Left ventricle myocardium superior (tissue), 1 donor: ENCODE results near the gene CRABP1. TPM values are rescaled to one million over a fixed set of nuclear protein-coding genes. Genes with fewer than 3 reads are reported as not detected.
A peak's percentile ranks its signal among the peaks of the same experiment; 100 is the strongest.

ENCODE experiments used
- ATAC-seq: fragments of 200-7000 bp; cut with Tn5 transposase; one replicate; pipeline ENCODE4 v1.9.1; 2020; ENCODE audit warnings: mild to moderate bottlenecking, moderate library complexity
- DNase-seq: peaks from one replicate; pipeline ENCODE4 v3.0.0-alpha.2; 2020
- intact Hi-C: fragments of 100-400 bp; cut with micrococcal nuclease; formaldehyde crosslinking; loops from one replicate; pipeline ENCODE4 v1.11.0; 2022
- total RNA-seq: library from RNA; stranded (reverse); fragmentation: NEBNext Ultra II Directional; extraction: Animal tissue kit (Norgen Biotek cat#: 25700); gene quantifications from one replicate; pipeline ENCODE4 v1.2.1, GENCODE V29; 2021
- donor health status: DM: no; HTN: yes; CAD: no; lungs with severe emphysema.

Gene CRABP1
- total RNA-seq, 1 donor from 2014 or later: not detected

DNA sequence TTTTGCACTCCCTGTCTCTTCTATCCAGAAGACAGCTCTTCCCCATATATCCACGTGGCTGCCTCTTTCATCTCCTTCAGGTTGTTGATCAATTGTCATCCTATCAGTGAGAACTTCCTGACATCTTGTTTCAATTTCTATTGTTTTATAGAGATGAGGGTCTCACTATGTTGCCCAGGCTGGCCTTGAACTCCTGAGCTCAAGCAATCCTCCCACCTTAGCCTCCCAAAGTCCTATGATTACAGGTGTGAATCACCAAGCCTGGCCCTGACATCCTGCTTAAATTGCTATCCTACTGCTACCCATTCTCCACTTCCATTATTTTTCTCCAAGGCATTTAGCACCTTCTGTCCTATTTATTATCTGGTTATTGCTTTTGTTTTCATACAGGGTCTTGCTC lies 53.0 kb downstream of the CRABP1 start:
- intact Hi-C loops: no loop called here
- ATAC-seq: no peak
- no peak for DNase-seq

DNA sequence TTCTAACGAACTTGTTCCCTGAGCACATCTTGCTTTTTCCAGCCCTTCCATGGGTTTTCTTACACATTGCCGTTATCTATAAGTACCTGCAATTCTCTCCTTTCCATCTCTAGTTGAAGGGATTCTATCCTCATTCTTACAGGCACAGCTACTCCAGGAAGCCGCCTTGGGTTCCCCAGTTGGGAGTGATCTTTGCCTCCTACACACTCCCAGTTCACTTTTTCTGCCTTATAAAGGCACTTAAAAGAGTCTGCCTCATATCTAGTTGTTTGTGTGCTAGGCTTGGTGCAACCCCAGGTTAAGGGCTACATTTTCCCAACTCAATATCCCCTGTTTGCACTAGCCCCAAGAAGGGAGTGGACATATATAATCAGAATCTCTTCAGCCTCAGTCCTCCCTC lies 53.9 kb downstream of the CRABP1 start:
- no peak for DNase-seq
- intact Hi-C loops: no loop called here
- no peak for ATAC-seq

DNA sequence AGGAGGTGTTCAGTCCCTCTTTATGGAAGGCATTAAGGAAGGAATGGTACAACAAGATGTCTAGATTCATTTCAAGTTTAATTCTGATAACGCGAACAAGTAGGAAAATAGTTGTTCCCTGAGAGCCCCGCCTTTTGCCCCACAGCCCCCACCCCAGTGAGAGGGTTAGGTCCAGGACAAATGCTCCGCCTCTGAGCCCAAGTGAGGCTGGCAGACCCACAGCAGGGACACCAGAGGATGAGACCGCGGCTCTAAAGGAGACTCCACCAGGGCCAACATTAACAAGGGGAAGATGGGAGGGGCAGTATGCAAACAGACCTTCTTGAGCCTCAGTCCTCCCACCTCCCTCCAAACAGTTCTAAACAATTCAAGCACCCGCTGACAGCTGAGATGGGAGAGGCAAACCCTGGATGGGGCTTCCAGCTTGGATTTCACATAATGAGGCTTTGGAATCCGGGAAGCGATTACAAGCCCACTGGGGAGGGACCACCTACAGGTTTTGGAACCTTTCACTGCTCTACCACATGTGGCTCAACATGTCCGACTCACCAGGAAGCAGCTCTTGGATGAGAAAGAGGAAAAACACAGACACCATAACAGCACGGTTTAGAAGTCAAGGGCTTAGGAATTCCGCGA lies 54.9 kb downstream of the CRABP1 start:
- intact Hi-C loops: no loop called here
- ATAC-seq: no peak
- no peak for DNase-seq

DNA sequence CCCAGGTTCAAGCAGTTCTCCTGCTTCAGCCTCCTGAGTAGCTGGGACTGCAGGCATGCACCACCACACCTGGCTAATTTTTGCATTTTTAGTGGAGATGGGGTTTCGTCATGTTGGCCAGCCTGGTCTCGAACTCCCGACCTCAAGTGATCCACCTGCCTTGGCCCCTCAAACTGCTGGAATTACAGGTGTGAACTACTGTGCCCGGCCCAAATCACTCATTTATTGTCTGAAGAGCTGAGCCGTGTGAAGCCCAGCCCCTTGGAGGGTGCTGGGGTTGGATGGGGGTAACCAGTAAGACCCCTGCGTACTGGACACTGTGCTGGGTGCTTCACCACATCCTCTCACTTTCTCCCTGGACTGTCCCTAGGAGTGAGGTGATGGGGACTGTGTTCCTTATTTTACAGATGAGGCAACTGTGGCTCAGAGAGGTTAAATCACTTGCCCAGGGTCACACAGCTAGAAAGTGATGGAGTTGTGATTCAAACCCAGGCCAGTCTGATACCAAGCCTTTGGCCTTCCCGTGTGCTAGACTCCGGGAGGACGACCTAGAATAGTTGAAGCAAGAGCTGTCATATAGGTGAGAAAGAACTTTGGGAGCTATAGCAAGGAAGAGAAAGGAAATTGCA lies 56.1 kb downstream of the CRABP1 start:
- ATAC-seq: no peak
- intact Hi-C loops: no loop called here

DNA sequence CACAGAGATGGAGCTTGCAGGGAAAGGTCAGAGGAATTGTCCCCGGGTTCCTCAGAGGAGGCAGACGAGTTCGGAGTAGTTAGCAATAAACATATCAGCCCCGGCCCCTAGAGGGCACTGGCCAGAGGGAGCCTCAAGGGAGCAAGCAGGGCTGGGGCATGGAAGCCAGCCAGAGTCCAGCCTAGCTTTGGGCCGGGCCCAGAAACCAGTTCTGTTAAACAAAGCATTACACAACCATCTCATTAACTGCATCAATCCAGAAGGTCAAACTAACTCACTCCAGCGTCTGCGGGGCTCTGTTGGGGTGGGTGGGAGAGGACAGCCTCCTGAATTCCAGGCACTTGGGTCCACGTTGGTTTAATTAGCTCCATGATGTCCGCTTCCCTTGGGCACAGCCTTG lies 56.8 kb downstream of the CRABP1 start:
- peak; percentile 67 for ATAC-seq
- intact Hi-C loops: no loop called here
- DNase-seq: peak; percentile 47

More for the DNA sequence above, 56.1 kb downstream of the CRABP1 start:
- DNase-seq: no peak

DNA sequence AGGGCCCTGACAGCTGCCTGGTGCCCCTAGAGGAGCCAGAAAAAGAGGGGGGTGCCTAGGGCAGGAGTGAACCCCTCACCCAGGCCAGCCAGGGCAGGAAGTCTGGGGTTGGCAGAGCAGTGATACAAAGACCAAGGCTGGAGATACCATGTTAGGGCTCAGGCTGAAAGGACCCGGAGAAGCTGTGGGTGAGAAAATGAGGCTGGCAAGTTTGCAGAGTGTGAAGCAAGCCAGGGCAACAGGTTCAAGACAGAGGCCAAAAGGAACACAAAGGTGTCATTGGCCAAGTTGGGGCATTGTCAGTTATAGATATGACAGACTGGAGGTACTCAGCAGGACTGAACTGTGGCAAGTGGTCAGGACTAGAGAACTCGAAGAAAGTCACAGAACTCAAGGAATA lies 57.2 kb downstream of the CRABP1 start:
- ATAC-seq (no peak), DNase-seq (no peak)
- intact Hi-C loops: no loop called here

Other genes with a start within 250 kb of the CRABP1 start
- gene SH2D7, start 247.8 kb upstream of the CRABP1 start, total RNA-seq: not detected
- gene CIB2, start 208.9 kb upstream of the CRABP1 start, total RNA-seq: 16.4 TPM
- gene IDH3A, start 191.0 kb upstream of the CRABP1 start, total RNA-seq: 470 TPM
- 0.05 TPM for gene ACSBG1, start 105.8 kb upstream of the CRABP1 start, total RNA-seq
- 85.9 TPM for gene DNAJA4, start 75.8 kb upstream of the CRABP1 start, total RNA-seq
- gene SKIC8, start 40.7 kb upstream of the CRABP1 start, total RNA-seq: 27.5 TPM
- gene IREB2, start 97.9 kb downstream of the CRABP1 start, total RNA-seq: 25.2 TPM
- gene HYKK, start 167.2 kb downstream of the CRABP1 start, total RNA-seq: 6.3 TPM
- 116 TPM for gene PSMA4, start 200.1 kb downstream of the CRABP1 start, total RNA-seq
- gene CHRNA5, start 225.2 kb downstream of the CRABP1 start, total RNA-seq: 4.4 TPM